H1 (cell line): ENCODE results near the gene SLC22A2. TPM values are rescaled to one million over a fixed set of nuclear protein-coding genes. Genes with fewer than 3 reads are reported as not detected.

ENCODE experiments used
- CTCF ChIA-PET: fragments of 300-600 bp; sonication (Branson Sonifier 250); formaldehyde crosslinking; loops from one replicate; lab custom pipeline; 2021; ENCODE audit not compliant: partially characterized antibody; lab: Charles Lee
- POLR2A ChIA-PET: fragments of 300-600 bp; sonication (Branson Sonifier 250); formaldehyde crosslinking; loops from one replicate; lab custom pipeline; 2021; ENCODE audit warnings: inconsistent platforms; ENCODE audit not compliant: partially characterized antibody; lab: Charles Lee
- DNase-seq, 2 experiments: peaks; one replicate each; pipeline versions ENCODE4 v3.0.0 to v3.0.0-alpha.2; 2010 to 2022; ENCODE audit warnings: low spot score in 2 of 2, low read depth in 1 of 2, mixed read lengths in 1 of 2
- FAIRE-seq: peaks from 2 replicates; lab custom pipeline; 2011; peaks lifted over from hg19 to GRCh38; lab: Jason Lieb, UNC
- H2AFZ ChIP-seq: 2 replicates; pipeline ENCODE4 v1.8.1; 2012; ENCODE audit warnings: low read length, inconsistent platforms
- H2AK5ac ChIP-seq: 2 replicates; pipeline ENCODE4 v1.6.1; 2013; ENCODE audit warnings: low read depth, low read length
- H2BK120ac ChIP-seq: replicated peaks from 2 replicates; pipeline ENCODE3; 2013; ENCODE audit warnings: low read depth, low read length, inconsistent platforms
- H2BK12ac ChIP-seq: 2 replicates; pipeline ENCODE4 v1.6.1; 2013; ENCODE audit warnings: low read depth, low read length
- H2BK15ac ChIP-seq: 2 replicates; pipeline ENCODE4 v1.6.1; 2013; ENCODE audit warnings: low read length
- H2BK20ac ChIP-seq: 2 replicates; pipeline ENCODE4 v1.6.1; 2013; ENCODE audit warnings: low read length
- H2BK5ac ChIP-seq: 2 replicates; pipeline ENCODE4 v1.6.1; 2013; ENCODE audit warnings: low read depth, low read length
- H3K14ac ChIP-seq: 2 replicates; pipeline ENCODE4 v1.6.1; 2013; ENCODE audit warnings: inconsistent platforms; ENCODE audit not compliant: insufficient read length
- H3K18ac ChIP-seq: 2 replicates; pipeline ENCODE4 v1.6.1; 2013; ENCODE audit warnings: low read length; ENCODE audit errors: extremely low read depth
- H3K23ac ChIP-seq: 2 replicates; pipeline ENCODE4 v1.6.1; 2013; ENCODE audit warnings: inconsistent platforms; ENCODE audit not compliant: insufficient read length
- H3K23me2 ChIP-seq: 2 replicates; pipeline ENCODE4 v1.6.1; 2013; ENCODE audit warnings: low read depth, low read length
- H3K27ac ChIP-seq: 2 replicates; pipeline ENCODE4 v1.6.1; 2011; ENCODE audit warnings: low read depth, low read length, inconsistent platforms
- H3K27me3 ChIP-seq, 4 experiments: replicated peaks in 1 of 4; 1 replicate in 1 of 4; 2 replicates in 3 of 4; pipeline versions ENCODE4 v1.6.1 to v1.8.1; 2011 to 2013; ENCODE audit warnings: low read length in 3 of 4, mild to moderate bottlenecking in 3 of 4, inconsistent platforms in 2 of 4, mixed read lengths in 2 of 4, moderate library complexity in 1 of 4; ENCODE audit not compliant: control insufficient read depth in 3 of 4, insufficient read depth in 3 of 4; ENCODE audit errors: extremely low read depth in 1 of 4
- H3K36me3 ChIP-seq, 4 experiments: 2 replicates each; pipeline versions ENCODE4 v1.6.1 to v1.8.1; 2011 to 2013; ENCODE audit warnings: mild to moderate bottlenecking in 4 of 4, low read length in 3 of 4, moderate library complexity in 2 of 4, control low read depth in 1 of 4, inconsistent platforms in 1 of 4; ENCODE audit not compliant: insufficient read depth in 4 of 4, control insufficient read depth in 2 of 4
- H3K4ac ChIP-seq: replicated peaks from 2 replicates; pipeline ENCODE3; 2013; ENCODE audit warnings: low read length, low read depth, mixed read lengths, inconsistent platforms; ENCODE audit not compliant: insufficient read length
- H3K4me1 ChIP-seq, 4 experiments: replicated peaks in 1 of 4; 1 replicate in 1 of 4; 2 replicates in 3 of 4; pipeline versions ENCODE4 v1.6.1 to v1.8.1; 2011 to 2013; ENCODE audit warnings: low read length in 3 of 4, inconsistent platforms in 2 of 4, mixed read lengths in 1 of 4; ENCODE audit not compliant: insufficient read depth in 4 of 4, control insufficient read depth in 3 of 4
- H3K4me2 ChIP-seq, 2 experiments: 2 replicates each; pipeline versions ENCODE4 v1.6.1 to v1.8.1; 2011 to 2013; ENCODE audit warnings: low read depth in 2 of 2, low read length in 2 of 2, control low read depth in 1 of 2, inconsistent platforms in 1 of 2, mild to moderate bottlenecking in 1 of 2; ENCODE audit not compliant: insufficient read depth in 1 of 2
- H3K4me3 ChIP-seq, 4 experiments: fragments of 200-600, 300-600 bp in 1 of 4; sonication (generic), shearing (Covaris generic), sonication (Bioruptor Twin) in 1 of 4; 2 replicates each; pipeline versions ENCODE4 v1.5.1 to v1.8.1; 2011 to 2016; ENCODE audit warnings: low read length in 4 of 4, low read depth in 3 of 4, control low read depth in 2 of 4, inconsistent platforms in 2 of 4, mild to moderate bottlenecking in 2 of 4, mixed read lengths in 1 of 4, moderate library complexity in 1 of 4; ENCODE audit not compliant: insufficient read depth in 2 of 4; ENCODE audit errors: extremely low read depth in 1 of 4
- H3K56ac ChIP-seq: replicated peaks from 2 replicates; pipeline ENCODE3; 2013; ENCODE audit warnings: low read depth, mild to moderate bottlenecking, mixed read lengths, low read length, inconsistent platforms; ENCODE audit not compliant: insufficient read length
- H3K79me1 ChIP-seq: 2 replicates; pipeline ENCODE4 v1.6.1; 2013; ENCODE audit warnings: low read depth, low read length, control low read depth
- H3K79me2 ChIP-seq, 2 experiments: 2 replicates each; pipeline versions ENCODE4 v1.6.1 to v1.8.1; 2012 to 2013; ENCODE audit warnings: low read length in 2 of 2, mild to moderate bottlenecking in 2 of 2, inconsistent platforms in 1 of 2; ENCODE audit not compliant: insufficient read depth in 2 of 2, control insufficient read depth in 1 of 2
- H3K9ac ChIP-seq, 4 experiments: replicated peaks in 1 of 4; 1 replicate in 1 of 4; 2 replicates in 3 of 4; pipeline versions ENCODE4 v1.6.1 to v1.8.1; 2011 to 2013; ENCODE audit warnings: low read depth in 3 of 4, low read length in 3 of 4, control low read depth in 2 of 4, mild to moderate bottlenecking in 2 of 4, moderate library complexity in 2 of 4, inconsistent platforms in 1 of 4; ENCODE audit errors: extremely low read depth in 1 of 4
- H3K9me3 ChIP-seq, 2 experiments: 2 replicates each; pipeline versions ENCODE4 v1.6.1 to v1.8.1; 2012 to 2013; ENCODE audit warnings: mild to moderate bottlenecking in 2 of 2, moderate library complexity in 2 of 2, control low read depth in 1 of 2, inconsistent platforms in 1 of 2, low read depth in 1 of 2, low read length in 1 of 2, mixed read lengths in 1 of 2; ENCODE audit not compliant: insufficient read depth in 2 of 2
- H4K20me1 ChIP-seq, 2 experiments: replicated peaks in 1 of 2; 2 replicates each; pipeline versions ENCODE3 to v1.8.1; 2011 to 2013; ENCODE audit warnings: inconsistent platforms in 2 of 2, low read length in 2 of 2, mild to moderate bottlenecking in 1 of 2; ENCODE audit not compliant: insufficient read depth in 2 of 2, control insufficient read depth in 1 of 2
- H4K5ac ChIP-seq: 2 replicates; pipeline ENCODE4 v1.6.1; 2013; ENCODE audit warnings: low read length, low read depth, mixed read lengths, inconsistent platforms; ENCODE audit not compliant: insufficient read length
- H4K8ac ChIP-seq: 2 replicates; pipeline ENCODE4 v1.8.0; 2013; ENCODE audit warnings: mild to moderate bottlenecking, moderate library complexity, low read length, inconsistent platforms; ENCODE audit not compliant: insufficient read depth; ENCODE audit errors: extremely low read depth
- H4K91ac ChIP-seq: replicated peaks from 2 replicates; pipeline ENCODE3; 2013; ENCODE audit warnings: low read length, mixed read lengths, inconsistent platforms; ENCODE audit not compliant: insufficient read length
- ATF2 ChIP-seq: IDR thresholded peaks from 2 replicates; pipeline ENCODE4 v1.6.1; 2012; ENCODE audit warnings: low read length, inconsistent platforms
- WGBS, 2 experiments: shearing (Covaris generic) in 1 of 2; methylation state at CpG; one replicate each; pipeline versions ENCODE4 v1.1.6 to v1.1.7; 2013 to 2015; ENCODE audit warnings: low lambda C conversion rate in 2 of 2, mixed read lengths in 2 of 2, inconsistent platforms in 1 of 2, low coverage in 1 of 2, missing lambda C conversion rate in 1 of 2; ENCODE audit not compliant: insufficient replicate concordance in 2 of 2, insufficient coverage in 1 of 2, insufficient read length in 1 of 2; ENCODE audit errors: extremely low coverage in 1 of 2, missing lambda C conversion rate in 1 of 2; 5-methylcytosine and 5-hydroxymethylcytosine counted together
- polyA plus RNA-seq, 7 experiments: library from polyadenylated mRNA; depleted of rRNA in 3 of 7; stranded (reverse) in 5 of 7; unstranded in 2 of 7; fragments of >200 nt in 5 of 7; fragments of 200-250 nt in 2 of 7; gene quantifications; 1 replicate in 5 of 7; 2 replicates in 1 of 7; 4 replicates in 1 of 7; pipeline versions ENCODE4 v1.2.1 to v1.2.3, GENCODE V29; 2011 to 2013; ENCODE audit warnings: missing spikeins in 2 of 7, mixed read lengths in 2 of 7
- total RNA-seq: library from RNA; stranded (reverse); fragmentation: NEBNext Ultra II Directional; extraction: Animal tissue kit (Norgen Biotek cat#: 25700); gene quantifications from 2 replicates; pipeline ENCODE4 v1.2.1, GENCODE V29; 2021

Gene SLC22A2
- total and polyA plus RNA-seq, 2 of the 8 experiments (the other 6 are each of a cell fraction or from before 2014, with no cell fraction given) = 0.23 to 1.4 TPM

GRCh38 chr6:160265869-160266476, 7.4 kb upstream of the SLC22A2 start:
- DNase-seq (no peak), FAIRE-seq (no peak)
- Histone ChIP-seq H3K4ac (no peak overlapping the region), H3K9ac (no peak overlapping the region), H4K5ac (no peak overlapping the region), H2BK5ac (no peak overlapping the region), H2AK5ac (no peak overlapping the region), H3K36me3 (no peaks in the 10 kb centered on the region), H2BK120ac (no peak overlapping the region), H2BK20ac (no peak overlapping the region), H2AFZ (no peak overlapping the region), H3K9me3 (no peaks in the 10 kb centered on the region), H3K27me3 (no peaks in the 10 kb centered on the region), H3K4me1 (peaks cover 0 to 4% (median 1%) of the 10 kb centered on the region in 4 experiments; a peak in 1 of 7 replicates), H3K23ac (no peak overlapping the region), H2BK12ac (0 out of 2 replicates have a peak overlapping the region, but pooled peaks have one; percentile 11), H4K8ac (no peak overlapping the region), H4K20me1 (no peaks in the 10 kb centered on the region), H4K91ac (no peak overlapping the region), H2BK15ac (no peak overlapping the region), H3K4me2 (no peak overlapping the region), H3K23me2 (no peaks in the 10 kb centered on the region), H3K14ac (no peak overlapping the region), H3K79me1 (no peaks in the 10 kb centered on the region), H3K79me2 (no peaks in the 10 kb centered on the region), H3K4me3 (no peak overlapping the region), H3K56ac (no peak overlapping the region), H3K18ac (no peak overlapping the region), H3K27ac (no peak overlapping the region)
- 81% methylated on average over 6 of the region's 6 CpGs; no CpG with 5 or more reads in 1 of the 2 experiments for WGBS, 2 experiments
- ChIA-PET POLR2A (no interaction called here), CTCF (interaction anchor here (1.5 to 1.8 kb wide), 2 partner anchors 31 to 62 kb away, joined by 3 to 4 read pairs; no protein-coding TSS in a partner anchor)
- TF ChIP-seq ATF2 = no peak
